ENCODE results near the gene PISD.
"Not testable (repeated sequence)": the region's sequence is repeated elsewhere in the genome, so short reads cannot be mapped to it uniquely, and the experiment has no call there.

The PISD gene

DNA sequence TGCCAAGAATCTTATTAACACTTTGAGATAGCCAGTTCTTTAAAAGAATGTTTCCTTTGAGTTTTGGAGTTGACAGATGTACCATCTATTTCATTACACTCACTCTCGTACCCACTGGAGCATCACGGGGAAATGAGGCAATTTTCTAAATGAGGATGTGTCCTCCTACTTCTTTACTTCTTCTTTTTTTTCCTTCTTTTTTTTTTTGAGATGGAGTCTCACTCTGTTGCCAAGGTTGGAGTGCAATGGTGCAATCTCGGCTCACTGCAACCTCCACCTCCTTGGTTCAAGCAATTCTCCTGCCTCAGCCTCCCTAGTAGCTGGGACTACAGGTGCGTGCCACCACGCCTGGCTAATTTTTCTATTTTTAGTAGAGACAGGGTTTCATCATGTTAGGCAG is 12.2 kb upstream of the PISD start:
- not testable (repeated sequence) for DNase-seq (ENCODE audit: low spot score); H3K27me3 Mint-ChIP-seq (ENCODE audit: low read depth); H3K27ac Mint-ChIP-seq; H3K4me3 Mint-ChIP-seq; H3K36me3 Mint-ChIP-seq (ENCODE audit: low read depth); H3K9me3 Mint-ChIP-seq; H3K4me1 Mint-ChIP-seq (ENCODE audit: low read depth)

DNA sequence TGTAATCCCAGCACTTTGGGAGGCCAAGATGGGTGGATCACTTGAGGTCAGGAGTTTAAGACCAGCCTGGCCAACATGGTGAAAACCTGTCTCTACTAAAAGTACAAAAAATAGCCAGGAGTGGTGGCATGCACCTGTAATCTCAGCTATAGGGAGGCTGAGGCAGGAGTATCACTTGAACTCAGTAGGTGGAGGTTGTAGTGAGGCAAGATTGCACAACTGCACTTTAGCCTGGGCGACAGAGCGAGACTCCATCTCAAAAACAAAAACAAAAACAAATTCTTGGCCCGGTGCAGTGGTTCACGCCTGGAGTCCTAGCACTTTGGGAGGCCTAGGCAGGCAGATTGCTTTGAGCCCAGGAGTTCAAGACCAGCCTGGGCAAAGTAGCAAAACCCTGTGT is 6.8 kb upstream of the PISD start:
- not testable (repeated sequence) for DNase-seq (ENCODE audit: low spot score); H3K9me3 Mint-ChIP-seq; H3K27ac Mint-ChIP-seq; H3K4me3 Mint-ChIP-seq; H3K4me1 Mint-ChIP-seq (ENCODE audit: low read depth); H3K27me3 Mint-ChIP-seq (ENCODE audit: low read depth); H3K36me3 Mint-ChIP-seq (ENCODE audit: low read depth)

DNA sequence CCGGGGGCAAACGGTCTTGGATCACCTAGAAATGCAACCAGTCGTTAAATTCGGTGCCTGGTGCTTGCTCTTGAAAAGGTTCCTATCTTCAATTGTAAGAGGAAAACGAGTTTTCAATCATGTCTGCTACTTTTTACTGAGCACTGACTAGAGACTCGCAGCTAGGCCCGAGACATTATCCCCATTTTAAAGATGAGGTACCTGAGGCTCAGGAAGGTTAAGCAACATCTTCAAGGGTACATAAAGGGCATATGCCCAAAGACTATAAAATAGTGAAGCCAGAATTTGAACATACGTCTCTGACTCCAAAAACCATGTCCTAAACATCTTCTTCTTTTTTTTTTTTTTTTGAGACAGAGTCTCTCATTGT is 638 bp upstream of the PISD start:
- H3K9me3 Mint-ChIP-seq = no peaks in the 10 kb centered on the region
- H3K27ac Mint-ChIP-seq = peak overlapping the region; percentile 97
- H3K27me3 Mint-ChIP-seq (ENCODE audit: low read depth) = no peaks in the 10 kb centered on the region
- H3K36me3 Mint-ChIP-seq (ENCODE audit: low read depth) = no peaks in the 10 kb centered on the region
- H3K4me3 Mint-ChIP-seq = peak overlapping the region; percentile 97
- no peak for DNase-seq (ENCODE audit: low spot score)
- peaks cover 24% of the 10 kb centered on the region for H3K4me1 Mint-ChIP-seq (ENCODE audit: low read depth)

DNA sequence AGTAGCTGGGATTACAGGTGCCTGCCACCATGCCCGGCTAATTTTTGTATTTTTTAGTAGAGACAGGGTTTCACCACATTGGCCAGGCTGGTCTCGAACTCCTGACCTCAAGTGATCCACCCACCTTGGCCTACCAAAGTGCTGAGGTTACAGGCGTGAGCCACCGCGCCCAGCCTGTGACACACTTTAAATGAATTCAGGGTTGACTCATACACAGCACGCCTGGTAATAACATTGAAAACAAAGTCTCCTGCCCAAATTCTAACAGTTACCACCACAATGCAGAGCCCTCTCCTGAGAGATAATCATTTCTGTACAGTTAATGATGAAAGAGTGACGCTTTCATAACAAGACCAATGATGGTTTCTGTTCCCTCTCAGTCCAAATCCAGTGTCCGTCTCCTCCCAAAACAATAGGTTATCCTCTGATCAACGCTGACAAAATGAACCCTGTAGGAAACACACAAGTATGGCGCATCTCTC is 1.1 kb downstream of the PISD start:
- peak; percentile 49 for DNase-seq (ENCODE audit: low spot score)
- H3K4me1 Mint-ChIP-seq (ENCODE audit: low read depth) = peaks cover 24% of the 10 kb centered on the region
- H3K36me3 Mint-ChIP-seq (ENCODE audit: low read depth); H3K27me3 Mint-ChIP-seq (ENCODE audit: low read depth); H3K9me3 Mint-ChIP-seq: not testable (repeated sequence)
- peak overlapping the region; percentile 97 for H3K27ac Mint-ChIP-seq
- peak overlapping the region; percentile 97 for H3K4me3 Mint-ChIP-seq

DNA sequence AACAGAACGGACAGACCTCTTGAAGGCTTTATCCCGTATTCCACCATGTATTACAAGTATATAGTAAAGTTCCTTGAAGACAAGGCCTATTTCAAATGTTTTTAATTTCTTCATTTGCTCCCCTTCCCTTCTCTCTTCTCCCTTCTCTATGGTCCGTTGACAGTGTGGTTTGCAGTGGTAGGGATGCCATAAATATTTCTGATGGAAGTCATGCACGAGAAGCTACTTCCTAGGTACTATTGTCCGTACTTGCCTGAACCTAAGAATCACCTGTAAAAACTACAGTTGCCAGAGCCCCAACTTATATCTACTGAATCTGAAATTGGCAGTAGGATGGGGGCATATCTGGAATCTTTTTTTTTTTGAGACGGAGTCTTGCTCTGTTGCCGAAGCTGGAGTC is 2.8 kb downstream of the PISD start:
- no peak overlapping the region for H3K27ac Mint-ChIP-seq
- H3K4me1 Mint-ChIP-seq (ENCODE audit: low read depth) = peaks cover 24% of the 10 kb centered on the region
- no peaks in the 10 kb centered on the region for H3K9me3 Mint-ChIP-seq
- H3K36me3 Mint-ChIP-seq (ENCODE audit: low read depth) = no peaks in the 10 kb centered on the region
- no peak for DNase-seq (ENCODE audit: low spot score)
- no peaks in the 10 kb centered on the region for H3K27me3 Mint-ChIP-seq (ENCODE audit: low read depth)
- H3K4me3 Mint-ChIP-seq = no peak overlapping the region

DNA sequence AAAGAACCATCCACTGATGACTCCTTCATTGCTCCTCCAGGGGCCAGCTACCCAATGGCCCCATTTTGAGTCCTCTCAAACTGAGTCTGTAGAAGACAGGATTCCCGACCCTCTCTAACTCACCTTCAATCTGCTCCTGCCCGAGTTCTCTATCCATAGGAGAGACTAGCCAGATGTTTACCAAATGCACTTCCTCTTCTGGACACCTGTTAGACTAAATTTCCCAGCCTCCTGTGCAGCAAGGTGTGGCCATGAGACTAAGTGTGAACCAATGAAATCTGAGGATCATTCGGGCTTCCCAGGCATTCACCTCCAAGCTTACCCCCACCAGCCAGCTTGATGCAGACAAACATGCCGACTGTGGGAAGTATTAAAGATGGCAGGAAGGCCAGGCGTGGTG is 7.6 kb downstream of the PISD start:
- Mint-ChIP-seq H3K27ac (peak overlapping the region; percentile 5), H3K36me3 (ENCODE audit: low read depth) (peaks cover 4% of the 10 kb centered on the region), H3K9me3 (no peaks in the 10 kb centered on the region), H3K4me3 (no peak overlapping the region), H3K27me3 (ENCODE audit: low read depth) (no peaks in the 10 kb centered on the region), H3K4me1 (ENCODE audit: low read depth) (peaks cover 8% of the 10 kb centered on the region)
- DNase-seq (ENCODE audit: low spot score) = no peak

DNA sequence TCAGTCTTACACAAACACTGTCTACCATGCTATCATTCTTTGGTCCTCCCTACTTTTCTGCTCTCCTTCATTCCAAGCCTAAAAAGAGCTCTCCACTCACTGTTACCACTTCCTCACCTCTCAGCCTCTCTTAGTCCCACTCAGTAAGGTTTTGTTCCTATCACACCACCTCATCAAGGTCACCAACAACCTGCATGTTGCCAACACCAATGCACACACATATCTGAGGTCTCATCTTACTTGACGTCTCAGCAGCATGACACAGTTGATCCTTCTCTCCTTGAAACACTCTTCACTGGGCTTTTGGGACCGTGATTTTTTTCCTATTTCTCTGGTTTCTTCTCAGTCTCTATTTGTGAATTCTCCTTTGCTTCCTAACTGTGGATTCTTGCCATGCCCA is 8.1 kb downstream of the PISD start:
- peaks cover 6% of the 10 kb centered on the region for H3K36me3 Mint-ChIP-seq (ENCODE audit: low read depth)

DNA sequence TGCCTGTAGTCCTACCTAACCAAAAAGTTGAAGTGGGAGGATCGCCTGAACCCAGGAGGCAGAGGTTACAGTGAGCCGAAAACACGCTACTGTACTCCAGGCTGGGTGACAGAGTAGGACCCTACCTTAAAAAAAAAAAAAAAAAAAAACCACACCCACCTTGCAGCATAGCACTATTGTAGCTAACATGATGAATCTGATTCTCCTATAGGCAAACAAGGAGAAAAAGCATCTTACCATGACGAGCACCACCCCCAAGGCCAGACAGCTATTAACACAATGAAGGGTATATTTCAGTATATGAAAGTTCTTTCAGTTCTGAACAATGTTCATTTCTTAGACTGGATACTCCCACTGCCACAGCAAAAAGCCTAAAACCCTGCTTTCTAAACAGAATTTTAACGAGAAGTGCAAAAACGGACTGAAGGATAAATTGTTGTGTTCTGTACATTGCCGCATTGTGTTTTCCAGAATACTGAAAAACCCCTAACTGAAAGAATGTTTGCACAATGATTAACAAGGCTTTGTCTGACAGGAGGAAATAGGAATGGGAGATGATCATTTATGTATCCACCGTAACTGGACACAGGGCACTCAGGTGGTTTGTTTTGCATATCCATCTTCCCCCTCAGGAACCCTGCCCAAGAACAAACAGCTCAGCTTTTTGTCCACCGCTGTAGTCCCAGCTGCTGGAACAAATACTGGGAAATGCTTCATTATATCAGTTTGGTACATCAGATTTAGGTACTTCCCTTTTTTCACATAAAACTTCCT is 8.9 kb downstream of the PISD start:
- Mint-ChIP-seq H3K9me3 (no peaks in the 10 kb centered on the region), H3K27ac (no peak overlapping the region), H3K27me3 (ENCODE audit: low read depth) (no peaks in the 10 kb centered on the region), H3K36me3 (ENCODE audit: low read depth) (peaks cover 8% of the 10 kb centered on the region), H3K4me1 (ENCODE audit: low read depth) (peaks cover 8% of the 10 kb centered on the region), H3K4me3 (no peak overlapping the region)
- DNase-seq (ENCODE audit: low spot score) = no peak

More for the DNA sequence above, 8.1 kb downstream of the PISD start:
- Mint-ChIP-seq H3K9me3 (no peaks in the 10 kb centered on the region), H3K4me1 (ENCODE audit: low read depth) (peaks cover 8% of the 10 kb centered on the region), H3K27me3 (ENCODE audit: low read depth) (no peaks in the 10 kb centered on the region), H3K27ac (peak overlapping the region; percentile 5), H3K4me3 (no peak overlapping the region)
- DNase-seq (ENCODE audit: low spot score) = no peak

DNA sequence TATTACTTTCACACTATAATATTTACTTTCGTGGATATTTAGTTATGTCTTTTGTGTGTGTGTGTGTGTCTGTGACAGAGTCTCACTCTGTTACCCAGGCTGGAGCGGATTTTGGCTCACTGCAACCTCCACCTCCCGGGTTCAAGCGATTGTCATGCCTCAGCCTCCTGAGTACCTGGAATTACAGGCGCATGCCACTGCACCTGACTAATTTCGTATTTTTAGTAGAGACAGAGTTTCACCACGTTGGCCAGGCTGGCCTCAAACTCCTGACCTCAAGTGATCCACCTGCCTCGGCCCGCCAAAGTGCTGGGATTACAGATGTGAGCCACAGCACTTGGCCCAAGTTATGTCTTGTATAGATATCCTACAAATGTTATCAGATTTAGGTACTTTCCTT is 9.9 kb downstream of the PISD start:
- H3K4me3 Mint-ChIP-seq = no peak overlapping the region
- H3K27me3 Mint-ChIP-seq (ENCODE audit: low read depth) = no peaks in the 10 kb centered on the region
- H3K4me1 Mint-ChIP-seq (ENCODE audit: low read depth) = peaks cover 8% of the 10 kb centered on the region
- no peaks in the 10 kb centered on the region for H3K9me3 Mint-ChIP-seq
- H3K36me3 Mint-ChIP-seq (ENCODE audit: low read depth) = peaks cover 12% of the 10 kb centered on the region
- no peak overlapping the region for H3K27ac Mint-ChIP-seq
- DNase-seq (ENCODE audit: low spot score) = no peak

DNA sequence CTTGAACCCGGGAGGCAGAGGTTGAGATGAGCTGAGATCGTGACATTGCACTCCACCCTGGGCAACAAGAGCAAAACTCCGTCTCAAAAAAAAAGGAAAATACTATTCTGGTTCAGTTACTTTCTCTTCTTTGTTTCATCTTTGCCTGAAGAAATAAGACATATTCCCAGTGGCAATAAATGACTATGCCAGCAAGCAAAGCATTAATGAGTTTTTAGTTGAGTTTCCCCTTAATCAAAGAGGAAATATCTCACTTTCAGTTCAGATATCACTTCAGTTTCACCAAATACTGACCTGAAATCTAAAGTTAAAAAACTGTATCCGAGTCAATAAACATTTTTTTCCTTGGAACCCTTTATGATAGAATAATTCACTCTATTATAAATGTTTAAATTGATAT is 10.4 kb downstream of the PISD start:
- no peak for DNase-seq (ENCODE audit: low spot score)
- no peaks in the 10 kb centered on the region for H3K9me3 Mint-ChIP-seq
- no peak overlapping the region for H3K4me3 Mint-ChIP-seq
- H3K36me3 Mint-ChIP-seq (ENCODE audit: low read depth) = peaks cover 12% of the 10 kb centered on the region
- no peaks in the 10 kb centered on the region for H3K27me3 Mint-ChIP-seq (ENCODE audit: low read depth)
- no peak overlapping the region for H3K27ac Mint-ChIP-seq
- H3K4me1 Mint-ChIP-seq (ENCODE audit: low read depth) = peaks cover 9% of the 10 kb centered on the region

DNA sequence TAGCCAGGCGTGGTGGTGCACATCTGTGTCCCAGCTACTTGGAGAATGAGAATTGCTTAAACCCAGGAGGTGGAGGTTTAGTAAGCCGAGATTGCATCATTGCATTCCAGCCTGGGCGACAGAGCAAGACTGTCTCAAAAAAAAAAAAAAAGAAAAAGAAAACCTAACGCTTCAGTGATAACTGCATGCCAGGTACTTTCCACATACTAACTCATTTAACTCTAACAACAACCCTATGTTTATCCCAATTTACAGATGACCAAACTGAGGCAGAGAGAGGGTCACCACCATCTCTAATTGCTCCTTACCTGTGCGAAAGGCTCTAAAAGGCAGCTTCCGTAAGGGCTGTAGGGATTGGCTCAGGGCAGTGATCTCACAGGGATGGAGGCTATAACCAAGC is 11.6 kb downstream of the PISD start:
- no peaks in the 10 kb centered on the region for H3K9me3 Mint-ChIP-seq
- no peaks in the 10 kb centered on the region for H3K27me3 Mint-ChIP-seq (ENCODE audit: low read depth)
- peaks cover 16% of the 10 kb centered on the region for H3K36me3 Mint-ChIP-seq (ENCODE audit: low read depth)
- peaks cover 11% of the 10 kb centered on the region for H3K4me1 Mint-ChIP-seq (ENCODE audit: low read depth)
- DNase-seq (ENCODE audit: low spot score) = no peak
- H3K4me3 Mint-ChIP-seq = no peak overlapping the region
- H3K27ac Mint-ChIP-seq = no peak overlapping the region

DNA sequence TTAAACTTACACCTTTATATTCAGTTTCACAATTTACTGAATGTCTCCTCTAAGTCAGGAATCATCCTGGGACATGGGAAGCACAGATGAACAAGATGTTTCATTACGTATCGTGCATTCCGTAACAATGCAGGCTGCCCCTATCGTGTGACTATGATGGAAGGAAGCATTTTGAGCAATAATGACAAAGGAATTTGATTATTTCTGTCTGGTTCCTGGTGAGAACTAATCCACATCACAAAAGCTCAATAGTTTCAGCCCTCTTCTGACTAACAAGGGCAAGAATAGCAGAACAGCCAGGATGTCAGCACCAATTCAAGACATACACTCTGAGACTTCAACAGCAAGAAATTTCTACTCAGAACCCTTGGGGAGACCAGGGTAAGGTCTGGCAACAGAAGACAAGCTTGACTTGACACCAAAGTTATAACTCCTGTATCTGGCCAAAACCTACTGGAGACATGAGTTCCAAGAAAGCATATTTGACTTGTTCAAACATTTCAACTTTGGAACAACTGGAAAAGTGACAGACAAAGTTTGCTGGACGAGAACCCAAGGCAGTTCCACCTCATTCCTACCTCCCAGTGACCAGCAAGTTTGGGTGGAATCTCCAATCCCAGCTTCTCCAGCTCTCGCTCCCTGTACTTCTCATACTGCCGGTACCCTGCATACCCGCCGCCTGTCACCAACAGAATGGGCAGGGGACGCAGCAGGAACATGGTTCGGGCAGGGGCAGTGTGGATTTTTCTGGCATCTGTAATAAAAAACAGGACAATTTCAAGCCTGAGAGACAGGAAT is 14.3 kb downstream of the PISD start:
- Mint-ChIP-seq H3K9me3 (no peaks in the 10 kb centered on the region), H3K27me3 (ENCODE audit: low read depth) (no peaks in the 10 kb centered on the region), H3K4me3 (no peak overlapping the region), H3K27ac (no peak overlapping the region), H3K4me1 (ENCODE audit: low read depth) (peaks cover 4% of the 10 kb centered on the region), H3K36me3 (ENCODE audit: low read depth) (peaks cover 24% of the 10 kb centered on the region)
- no peak for DNase-seq (ENCODE audit: low spot score)

DNA sequence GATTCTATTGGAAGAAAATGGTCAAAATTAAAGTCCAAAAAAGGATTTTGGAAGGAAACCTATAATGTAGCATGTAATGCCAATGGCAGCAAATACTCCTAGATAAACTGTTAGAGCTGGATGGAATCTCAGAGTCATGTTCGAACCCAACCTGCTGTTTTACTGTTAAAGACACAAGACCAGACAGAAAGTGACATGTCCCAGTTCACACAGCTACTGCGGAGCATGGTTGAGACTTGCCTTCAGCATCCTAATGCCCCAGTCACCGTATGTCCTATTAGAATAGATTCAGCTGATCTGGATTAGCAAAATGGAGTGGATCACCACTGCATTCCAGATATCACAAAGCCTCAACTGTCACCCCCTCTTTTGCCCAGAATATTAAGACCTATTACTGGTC is 14.9 kb downstream of the PISD start:
- H3K36me3 Mint-ChIP-seq (ENCODE audit: low read depth) = peaks cover 24% of the 10 kb centered on the region
- no peak overlapping the region for H3K4me3 Mint-ChIP-seq
- DNase-seq (ENCODE audit: low spot score) = no peak
- H3K9me3 Mint-ChIP-seq = no peaks in the 10 kb centered on the region
- peaks cover 4% of the 10 kb centered on the region for H3K4me1 Mint-ChIP-seq (ENCODE audit: low read depth)
- H3K27ac Mint-ChIP-seq = no peak overlapping the region
- H3K27me3 Mint-ChIP-seq (ENCODE audit: low read depth) = no peaks in the 10 kb centered on the region

DNA sequence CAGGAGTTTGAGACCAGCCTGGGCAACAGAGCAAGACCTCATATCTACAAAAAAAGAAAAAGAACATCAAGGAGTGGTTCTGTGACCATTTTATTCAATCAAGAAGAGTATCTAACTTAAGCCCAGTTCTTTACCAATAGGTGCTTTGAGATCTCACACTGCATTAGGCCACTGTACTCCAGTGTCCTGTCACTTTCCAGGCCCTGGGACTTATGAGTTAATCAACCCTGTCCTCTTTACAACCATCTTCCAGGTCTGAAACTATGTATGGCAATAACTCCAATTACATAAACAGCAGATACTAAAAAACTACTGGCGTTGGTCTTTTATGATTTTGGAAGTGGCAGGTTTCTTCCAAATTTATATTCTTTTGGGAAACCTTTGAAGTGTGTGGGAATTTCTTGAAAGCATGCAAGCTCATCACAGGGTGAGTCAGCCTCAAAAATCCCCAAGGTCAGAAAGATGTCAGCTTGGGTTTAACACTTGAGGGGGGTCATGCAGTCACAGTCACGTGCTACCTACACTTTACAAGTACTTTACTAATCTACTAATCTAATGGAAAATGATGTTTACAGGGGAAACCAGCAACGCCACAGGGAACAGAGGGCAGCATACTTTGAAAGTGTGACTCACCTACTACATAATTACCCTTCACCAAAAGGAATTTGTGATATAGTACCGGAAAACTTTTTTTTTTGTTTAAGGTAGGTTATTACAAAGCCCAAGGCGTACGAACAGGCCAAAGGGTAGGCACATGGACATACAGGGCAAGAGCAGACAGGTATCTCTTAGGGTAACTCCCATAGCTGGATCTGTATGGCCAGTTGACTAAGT is 15.6 kb downstream of the PISD start:
- peaks cover 24% of the 10 kb centered on the region for H3K36me3 Mint-ChIP-seq (ENCODE audit: low read depth)

More for the DNA sequence above, 15.6 kb downstream of the PISD start:
- no peak overlapping the region for H3K27ac Mint-ChIP-seq
- no peak overlapping the region for H3K4me3 Mint-ChIP-seq
- peaks cover 4% of the 10 kb centered on the region for H3K4me1 Mint-ChIP-seq (ENCODE audit: low read depth)
- no peaks in the 10 kb centered on the region for H3K9me3 Mint-ChIP-seq
- no peaks in the 10 kb centered on the region for H3K27me3 Mint-ChIP-seq (ENCODE audit: low read depth)
- DNase-seq (ENCODE audit: low spot score) = peak; percentile 46
